GM18870 (cell line): ENCODE results near the gene ZBTB16.

Experiments used
- ATAC-seq: cut with Tn5 transposase; IDR thresholded peaks from one replicate; pipeline ENCODE4 v1.9.1; 2021; ENCODE audit warnings: moderate library complexity; ENCODE audit not compliant: unreplicated experiment

The ZBTB16 gene

GRCh38 chr11:114163229-114163631 is 103.7 kb downstream of the ZBTB16 start:
- no peak for ATAC-seq

- ATAC-seq, result no peak
Measured at GRCh38 chr11:114163830-114164401, 104.4 kb downstream of the ZBTB16 start.

GRCh38 chr11:114164546-114164945 is 105.0 kb downstream of the ZBTB16 start:
- ATAC-seq, result no peak

- ATAC-seq, result no peak
Measured at GRCh38 chr11:114165326-114166230, 106.1 kb downstream of the ZBTB16 start.

GRCh38 chr11:114166362-114166761 is 106.9 kb downstream of the ZBTB16 start:
- no peak for ATAC-seq

- ATAC-seq, result no peak
Measured at GRCh38 chr11:114166897-114167323, 107.4 kb downstream of the ZBTB16 start.

GRCh38 chr11:114167355-114167754 is 107.8 kb downstream of the ZBTB16 start:
- no peak for ATAC-seq

- ATAC-seq, result no peak
Measured at GRCh38 chr11:114167771-114168448, 108.4 kb downstream of the ZBTB16 start.

GRCh38 chr11:114168691-114169090 is 109.2 kb downstream of the ZBTB16 start:
- ATAC-seq, result no peak

GRCh38 chr11:114169321-114169749 is 109.8 kb downstream of the ZBTB16 start:
- ATAC-seq, result no peak

GRCh38 chr11:114169821-114170220 is 110.3 kb downstream of the ZBTB16 start:
- no peak for ATAC-seq

- no peak for ATAC-seq
Measured at GRCh38 chr11:114170226-114170625, 110.7 kb downstream of the ZBTB16 start.

GRCh38 chr11:114171257-114172054 is 111.9 kb downstream of the ZBTB16 start:
- no peak for ATAC-seq

GRCh38 chr11:114172055-114172861 is 112.7 kb downstream of the ZBTB16 start:
- no peak for ATAC-seq

- no peak for ATAC-seq
Measured at GRCh38 chr11:114172871-114173444, 113.4 kb downstream of the ZBTB16 start.

GRCh38 chr11:114173843-114174242 is 114.3 kb downstream of the ZBTB16 start:
- ATAC-seq, result no peak

GRCh38 chr11:114174712-114175495 is 115.4 kb downstream of the ZBTB16 start:
- no peak for ATAC-seq

- no peak for ATAC-seq
Measured at GRCh38 chr11:114175706-114176105, 116.2 kb downstream of the ZBTB16 start.

- no peak for ATAC-seq
Measured at GRCh38 chr11:114176321-114176720, 116.8 kb downstream of the ZBTB16 start.
